CD4-positive, CD25-positive, alpha-beta regulatory T cell (primary cell): Measurements from ENCODE around the gene HK1. TPM values are rescaled to one million over a fixed set of nuclear protein-coding genes. Genes with fewer than 3 reads are reported as not detected.

Experiments used
- ATAC-seq, 2 donors: fragments of 150-1000 bp; cut with Tn5 transposase; one replicate each; pipeline ENCODE4 v1.10.0; 2021; ENCODE audit warnings: low read depth in 2 of 2, moderate number of reproducible peaks in 2 of 2, moderate library complexity in 1 of 2
- DNase-seq, 3 donors: peaks; one replicate each; pipeline versions ENCODE4 v3.0.0 to v3.0.0-alpha.2; 2012 to 2022; ENCODE audit warnings: mixed read lengths in 1 of 3
- H3K27ac ChIP-seq: one replicate; pipeline ENCODE4 v1.7.0; 2013; ENCODE audit warnings: mild to moderate bottlenecking, low read length; ENCODE audit not compliant: insufficient read depth, poor library complexity, severe bottlenecking
- H3K27me3 ChIP-seq: one replicate; pipeline ENCODE4 v1.7.0; 2013; ENCODE audit warnings: low read length; ENCODE audit not compliant: control insufficient read depth, insufficient read depth
- H3K36me3 ChIP-seq: one replicate; pipeline ENCODE4 v1.7.0; 2013; ENCODE audit warnings: mild to moderate bottlenecking, low read length, moderate library complexity; ENCODE audit not compliant: control insufficient read depth, insufficient read depth
- H3K4me1 ChIP-seq: 2 replicates; pipeline ENCODE4 v1.7.0; 2013; ENCODE audit warnings: mild to moderate bottlenecking, low read length; ENCODE audit not compliant: insufficient read depth, control insufficient read depth, poor library complexity, severe bottlenecking
- H3K4me3 ChIP-seq: one replicate; pipeline ENCODE4 v1.7.0; 2013; ENCODE audit warnings: low read depth, mild to moderate bottlenecking, low read length, moderate library complexity
- H3K9me3 ChIP-seq, 2 experiments: 1 replicate in 1 of 2; 2 replicates in 1 of 2; pipeline ENCODE4 v1.7.0; 2013; ENCODE audit warnings: low read length in 2 of 2, mild to moderate bottlenecking in 1 of 2, moderate library complexity in 1 of 2; ENCODE audit not compliant: control insufficient read depth in 2 of 2
- H3K27ac Mint-ChIP-seq, 3 donors: one replicate each; pipeline ENCODE4 v1.8.0; 2020 to 2022; ENCODE audit warnings: mild to moderate bottlenecking in 3 of 3, mixed read lengths in 3 of 3, moderate library complexity in 2 of 3
- H3K27me3 Mint-ChIP-seq: one replicate; pipeline ENCODE4 v1.8.0; 2022; ENCODE audit warnings: mild to moderate bottlenecking, mixed read lengths
- H3K36me3 Mint-ChIP-seq: one replicate; pipeline ENCODE4 v1.8.0; 2020; ENCODE audit warnings: mixed read lengths
- H3K4me1 Mint-ChIP-seq, 4 donors: one replicate each; pipeline ENCODE4 v1.8.0; 2020 to 2022; ENCODE audit warnings: mixed read lengths in 4 of 4, mild to moderate bottlenecking in 1 of 4
- H3K4me3 Mint-ChIP-seq, 4 donors: one replicate each; pipeline ENCODE4 v1.8.0; 2020 to 2022; ENCODE audit warnings: mild to moderate bottlenecking in 4 of 4, mixed read lengths in 4 of 4, moderate library complexity in 3 of 4
- H3K9me3 Mint-ChIP-seq, 7 donors: one replicate each; pipeline ENCODE4 v1.8.0; 2020 to 2022; ENCODE audit warnings: mixed read lengths in 7 of 7, mild to moderate bottlenecking in 3 of 7, moderate library complexity in 2 of 7
- polyA plus RNA-seq, 4 donors: library from polyadenylated mRNA; unstranded; fragments of 300-500 nt; fragmentation: Illumina TruSeq; gene quantifications; one replicate each; pipeline ENCODE4 v1.2.3, GENCODE V29; 2021
- total RNA-seq: library from RNA; stranded (reverse); gene quantifications from one replicate; pipeline ENCODE4 v1.2.3, GENCODE V29; 2022

The HK1 gene
- total and polyA plus RNA-seq, 5 donors from 2014 or later = 86.4 to 115 (median 102) TPM

GRCh38 chr10:69415049-69415448, 136.8 kb downstream of the HK1 start:
- Mint-ChIP-seq H3K9me3 (no peaks in the 10 kb centered on the region), H3K4me1 (peaks cover 0 to 13% (median 0%) of the 10 kb centered on the region in 4 donors), H3K4me3 (no peak overlapping the region), H3K27me3 (no peaks in the 10 kb centered on the region), H3K27ac (no peak overlapping the region), H3K36me3 (no peaks in the 10 kb centered on the region)
- Histone ChIP-seq H3K4me3 (no peak overlapping the region), H3K27ac (no peak overlapping the region), H3K4me1 (no peaks in the 10 kb centered on the region), H3K36me3 (no peaks in the 10 kb centered on the region), H3K9me3 (no peaks in the 10 kb centered on the region), H3K27me3 (no peaks in the 10 kb centered on the region)
- ATAC-seq (no peak), DNase-seq (no peak)

- Mint-ChIP-seq H3K27ac (peak overlapping the region in 1 of 3 donors; percentile 67), H3K9me3 (no peaks in the 10 kb centered on the region), H3K36me3 (no peaks in the 10 kb centered on the region), H3K4me3 (no peak overlapping the region), H3K4me1 (peaks cover 0 to 8% (median 0%) of the 10 kb centered on the region in 4 donors), H3K27me3 (no peaks in the 10 kb centered on the region)
- Histone ChIP-seq H3K36me3 (no peaks in the 10 kb centered on the region), H3K4me1 (no peaks in the 10 kb centered on the region), H3K9me3 (no peaks in the 10 kb centered on the region), H3K27me3 (no peaks in the 10 kb centered on the region), H3K4me3 (no peak overlapping the region), H3K27ac (no peak overlapping the region)
- no peak for ATAC-seq
- DNase-seq = no peak
Observed at GRCh38 chr10:69415951-69416350, 137.7 kb downstream of the HK1 start.

- H3K9me3 Mint-ChIP-seq = no peaks in the 10 kb centered on the region
- H3K27me3 Mint-ChIP-seq = peaks cover under 1% of the 10 kb centered on the region
- Histone ChIP-seq H3K36me3 (no peaks in the 10 kb centered on the region), H3K27ac (no peak within 1 kb of the TSS), H3K9me3 (no peaks in the 10 kb centered on the region), H3K4me1 (no peaks in the 10 kb centered on the region), H3K27me3 (no peaks in the 10 kb centered on the region), H3K4me3 (no peak within 1 kb of the TSS)
- ATAC-seq = no peak
- H3K4me3 Mint-ChIP-seq = no peak within 1 kb of the TSS
- H3K4me1 Mint-ChIP-seq = peaks cover 0 to 10% (median 1%) of the 10 kb centered on the region in 4 donors
- no peaks in the 10 kb centered on the region for H3K36me3 Mint-ChIP-seq
- H3K27ac Mint-ChIP-seq = peak within 1 kb of the TSS; percentile 44 to 67 (median 49)
- no peak for DNase-seq
Observed at GRCh38 chr10:69416695-69417094, 138.4 kb downstream of the HK1 start, which contains the start of gene TACR2. Gene TACR2, minus strand, starts transcription at chr10:69416918. Its CDS starts 595 bp downstream, at chr10:69416323.

GRCh38 chr10:69417542-69417941, 139.2 kb downstream of the HK1 start:
- Histone ChIP-seq H3K4me3 (no peak overlapping the region), H3K27ac (no peak overlapping the region), H3K4me1 (no peaks in the 10 kb centered on the region), H3K36me3 (no peaks in the 10 kb centered on the region), H3K27me3 (no peaks in the 10 kb centered on the region), H3K9me3 (no peaks in the 10 kb centered on the region)
- H3K36me3 Mint-ChIP-seq = no peaks in the 10 kb centered on the region
- H3K27me3 Mint-ChIP-seq = peaks cover 7% of the 10 kb centered on the region
- ATAC-seq = no peak
- H3K4me3 Mint-ChIP-seq = no peak overlapping the region
- H3K27ac Mint-ChIP-seq = peak overlapping the region in 2 of 3 donors; percentile 44 to 49
- no peak for DNase-seq
- peaks cover 0 to 18% (median 7%) of the 10 kb centered on the region in 4 donors for H3K4me1 Mint-ChIP-seq
- no peaks in the 10 kb centered on the region for H3K9me3 Mint-ChIP-seq

GRCh38 chr10:69418052-69418752, 139.9 kb downstream of the HK1 start:
- Histone ChIP-seq H3K27ac (no peak overlapping the region), H3K4me1 (no peaks in the 10 kb centered on the region), H3K9me3 (no peaks in the 10 kb centered on the region), H3K4me3 (no peak overlapping the region), H3K36me3 (no peaks in the 10 kb centered on the region), H3K27me3 (no peaks in the 10 kb centered on the region)
- Mint-ChIP-seq H3K36me3 (no peaks in the 10 kb centered on the region), H3K27ac (peak overlapping the region in 1 of 3 donors; percentile 44), H3K4me3 (peak overlapping the region in 1 of 4 donors; percentile 38), H3K4me1 (peaks cover 0 to 20% (median 7%) of the 10 kb centered on the region in 4 donors), H3K27me3 (peaks cover 7% of the 10 kb centered on the region), H3K9me3 (no peaks in the 10 kb centered on the region)
- ATAC-seq = no peak
- no peak for DNase-seq

- H3K27me3 Mint-ChIP-seq = peaks cover 7% of the 10 kb centered on the region
- ATAC-seq (no peak), DNase-seq (no peak)
- no peaks in the 10 kb centered on the region for H3K9me3 Mint-ChIP-seq
- Histone ChIP-seq H3K27ac (no peak overlapping the region), H3K36me3 (no peaks in the 10 kb centered on the region), H3K9me3 (no peaks in the 10 kb centered on the region), H3K4me1 (peaks cover 9% of the 10 kb centered on the region), H3K4me3 (no peak overlapping the region), H3K27me3 (no peaks in the 10 kb centered on the region)
- H3K4me1 Mint-ChIP-seq = peaks cover 6 to 25% (median 14%) of the 10 kb centered on the region in 4 donors
- no peaks in the 10 kb centered on the region for H3K36me3 Mint-ChIP-seq
- no peak overlapping the region for H3K27ac Mint-ChIP-seq
- peak overlapping the region in 2 of 4 donors; percentile 41 to 61 for H3K4me3 Mint-ChIP-seq
Observed at GRCh38 chr10:69419096-69419743, 140.9 kb downstream of the HK1 start.

GRCh38 chr10:69419744-69420126, 141.4 kb downstream of the HK1 start:
- DNase-seq (no peak), ATAC-seq (no peak)
- Histone ChIP-seq H3K27ac (no peak overlapping the region), H3K27me3 (no peaks in the 10 kb centered on the region), H3K9me3 (no peaks in the 10 kb centered on the region), H3K4me1 (peaks cover 14% of the 10 kb centered on the region), H3K4me3 (no peak overlapping the region), H3K36me3 (no peaks in the 10 kb centered on the region)
- Mint-ChIP-seq H3K9me3 (no peaks in the 10 kb centered on the region), H3K27ac (peak overlapping the region in 1 of 3 donors; percentile 25), H3K4me3 (peak overlapping the region in 1 of 4 donors; percentile 61), H3K4me1 (peaks cover 6 to 30% (median 16%) of the 10 kb centered on the region in 4 donors), H3K36me3 (no peaks in the 10 kb centered on the region), H3K27me3 (peaks cover 7% of the 10 kb centered on the region)
